AG08396 (cell line): Measurements from ENCODE around the gene KCNK7.
"Not testable (repeated sequence)": the region's sequence is repeated elsewhere in the genome, so short reads cannot be mapped to it uniquely, and the experiment has no call there.

ENCODE experiments used
- DNase-seq: peaks from one replicate; pipeline ENCODE4 v3.0.0; 2012; ENCODE audit warnings: low spot score, mixed read lengths

Gene KCNK7, protein sequence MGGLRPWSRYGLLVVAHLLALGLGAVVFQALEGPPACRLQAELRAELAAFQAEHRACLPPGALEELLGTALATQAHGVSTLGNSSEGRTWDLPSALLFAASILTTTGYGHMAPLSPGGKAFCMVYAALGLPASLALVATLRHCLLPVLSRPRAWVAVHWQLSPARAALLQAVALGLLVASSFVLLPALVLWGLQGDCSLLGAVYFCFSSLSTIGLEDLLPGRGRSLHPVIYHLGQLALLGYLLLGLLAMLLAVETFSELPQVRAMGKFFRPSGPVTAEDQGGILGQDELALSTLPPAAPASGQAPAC

GRCh38 chr11:65595543-65596281 is at the start of gene KCNK7:
Gene KCNK7, minus strand, starts transcription at chr11:65595800. Its CDS starts 28 bp downstream, at chr11:65595772.
- DNase-seq: peak; percentile 54

- DNase-seq: no peak
Observed at GRCh38 chr11:65644837-65645236, 49.2 kb upstream of the KCNK7 start.

- DNase-seq: no peak
Observed at GRCh38 chr11:65643971-65644370, 48.4 kb upstream of the KCNK7 start.

- no peak for DNase-seq
Observed at GRCh38 chr11:65642014-65642671, 46.5 kb upstream of the KCNK7 start.

GRCh38 chr11:65641297-65642013 is 45.9 kb upstream of the KCNK7 start:
- no peak for DNase-seq

DNA sequence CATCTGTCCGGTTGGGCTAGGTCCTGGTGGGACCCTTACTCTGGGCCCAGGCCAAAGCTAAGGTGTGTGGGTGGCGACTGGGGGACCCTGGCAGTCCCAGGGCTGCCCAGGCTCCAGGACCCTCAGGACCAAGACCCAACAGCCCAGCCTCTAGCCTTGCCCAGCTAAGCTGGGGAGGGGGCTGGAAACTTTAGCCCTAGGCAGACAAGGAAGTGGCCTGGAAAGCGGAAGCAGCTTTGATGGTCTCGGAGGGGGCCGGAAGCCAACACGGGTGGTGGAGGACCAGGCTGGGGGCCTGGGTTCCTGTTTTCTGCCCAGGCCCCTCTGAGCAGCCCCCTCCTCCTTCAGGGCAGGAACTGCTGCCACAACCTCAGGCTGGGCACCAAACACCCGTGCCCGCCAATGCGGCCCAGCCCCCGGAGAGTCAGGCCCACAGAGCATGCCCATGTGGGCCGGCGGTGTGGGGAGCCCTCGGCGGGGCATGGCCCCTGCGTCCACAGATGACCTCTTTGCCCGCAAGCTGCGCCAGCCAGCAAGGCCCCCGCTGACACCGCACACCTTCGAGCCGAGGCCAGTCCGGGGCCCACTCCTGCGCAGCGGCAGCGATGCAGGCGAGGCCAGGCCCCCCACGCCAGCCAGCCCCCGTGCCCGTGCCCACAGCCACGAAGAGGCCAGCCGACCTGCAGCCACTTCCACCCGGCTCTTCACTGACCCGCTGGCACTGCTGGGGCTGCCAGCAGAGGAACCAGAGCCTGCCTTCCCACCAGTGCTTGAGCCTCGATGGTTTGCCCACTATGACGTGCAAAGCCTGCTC is 45.1 kb upstream of the KCNK7 start:
- no peak for DNase-seq

- no peak for DNase-seq
Observed at GRCh38 chr11:65639623-65640482, 44.3 kb upstream of the KCNK7 start.

DNA sequence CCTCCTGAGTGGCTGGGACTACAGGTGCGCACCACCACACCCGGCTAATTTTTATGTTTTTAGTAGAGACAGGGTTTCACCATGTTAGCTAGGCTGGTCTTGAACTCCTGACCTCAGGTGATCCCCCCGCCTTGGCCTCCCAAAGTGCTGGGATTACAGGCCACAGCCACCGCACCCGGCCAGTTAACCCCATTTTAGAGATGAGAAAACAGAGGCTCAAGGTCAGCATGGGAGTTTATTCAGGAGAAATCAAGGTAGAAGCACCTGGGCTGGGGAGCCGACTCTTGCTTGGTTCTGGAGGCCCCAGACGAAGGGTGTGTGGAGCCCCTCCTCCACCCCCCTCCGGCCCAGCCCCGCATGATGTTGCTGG is 43.6 kb upstream of the KCNK7 start:
- DNase-seq: not testable (repeated sequence)

DNA sequence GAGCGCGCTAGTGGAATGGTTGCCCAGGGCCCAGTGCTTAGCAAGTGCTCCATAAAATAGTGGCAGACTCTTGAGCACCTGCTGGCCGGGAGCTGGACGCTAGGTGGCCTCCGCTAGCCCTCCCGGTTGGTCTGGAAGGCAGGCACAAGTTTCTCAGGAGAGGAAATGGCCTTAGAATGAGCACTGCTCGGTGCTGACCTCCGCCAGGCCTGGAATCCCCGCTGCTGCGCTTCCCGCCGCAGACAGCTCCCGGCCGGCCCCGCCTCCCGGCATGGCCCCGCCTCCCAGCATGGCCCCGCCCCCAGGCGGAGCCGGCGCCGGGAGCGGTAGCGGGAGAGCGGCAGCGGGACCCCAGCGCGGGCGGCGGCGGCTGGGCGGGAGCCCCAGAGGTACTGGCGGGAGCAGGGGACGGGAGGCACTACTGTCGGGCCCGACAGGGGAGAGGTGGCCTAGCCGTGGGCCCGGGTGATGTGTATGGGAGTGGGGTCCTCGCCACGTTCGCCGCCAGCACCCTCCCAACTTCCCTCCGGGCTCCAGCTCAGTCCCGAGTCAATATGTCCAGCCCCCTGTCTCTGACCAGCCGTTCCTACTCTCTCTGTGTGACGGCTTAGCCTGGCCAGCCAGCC is 42.3 kb upstream of the KCNK7 start, which contains the start of gene SIPA1:
SIPA1 (plus strand) TSS at position 308 of the 626 bp plus-strand sequence. CDS start 2,821 bp downstream, outside the sequence.
- DNase-seq: peak; percentile 93

DNA sequence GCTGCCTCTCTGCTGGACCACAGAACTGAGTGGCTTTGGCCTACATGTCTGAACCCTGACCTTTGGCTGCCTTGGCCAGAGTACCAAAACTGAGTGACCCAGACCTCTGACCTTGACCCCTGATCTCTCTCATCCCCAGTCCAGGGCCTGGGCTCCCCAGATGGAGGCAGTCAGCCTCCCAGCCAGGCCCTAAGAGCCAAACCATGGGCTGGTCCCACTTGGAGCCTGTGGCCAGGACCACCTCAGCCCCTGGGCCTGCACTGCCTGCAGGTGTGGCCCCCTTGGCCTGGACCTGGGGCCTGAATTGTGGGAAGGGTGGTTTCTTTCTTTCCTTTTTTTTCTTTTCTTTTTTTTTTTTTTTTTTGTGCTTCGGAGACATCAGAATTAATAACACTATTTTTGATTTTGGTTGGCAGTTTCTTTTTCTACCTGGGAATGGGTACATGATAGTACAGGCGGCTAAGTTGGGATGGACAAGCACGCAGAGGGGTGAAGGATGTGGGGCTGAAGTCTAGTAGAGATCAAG is 41.5 kb upstream of the KCNK7 start:
- DNase-seq: no peak

DNA sequence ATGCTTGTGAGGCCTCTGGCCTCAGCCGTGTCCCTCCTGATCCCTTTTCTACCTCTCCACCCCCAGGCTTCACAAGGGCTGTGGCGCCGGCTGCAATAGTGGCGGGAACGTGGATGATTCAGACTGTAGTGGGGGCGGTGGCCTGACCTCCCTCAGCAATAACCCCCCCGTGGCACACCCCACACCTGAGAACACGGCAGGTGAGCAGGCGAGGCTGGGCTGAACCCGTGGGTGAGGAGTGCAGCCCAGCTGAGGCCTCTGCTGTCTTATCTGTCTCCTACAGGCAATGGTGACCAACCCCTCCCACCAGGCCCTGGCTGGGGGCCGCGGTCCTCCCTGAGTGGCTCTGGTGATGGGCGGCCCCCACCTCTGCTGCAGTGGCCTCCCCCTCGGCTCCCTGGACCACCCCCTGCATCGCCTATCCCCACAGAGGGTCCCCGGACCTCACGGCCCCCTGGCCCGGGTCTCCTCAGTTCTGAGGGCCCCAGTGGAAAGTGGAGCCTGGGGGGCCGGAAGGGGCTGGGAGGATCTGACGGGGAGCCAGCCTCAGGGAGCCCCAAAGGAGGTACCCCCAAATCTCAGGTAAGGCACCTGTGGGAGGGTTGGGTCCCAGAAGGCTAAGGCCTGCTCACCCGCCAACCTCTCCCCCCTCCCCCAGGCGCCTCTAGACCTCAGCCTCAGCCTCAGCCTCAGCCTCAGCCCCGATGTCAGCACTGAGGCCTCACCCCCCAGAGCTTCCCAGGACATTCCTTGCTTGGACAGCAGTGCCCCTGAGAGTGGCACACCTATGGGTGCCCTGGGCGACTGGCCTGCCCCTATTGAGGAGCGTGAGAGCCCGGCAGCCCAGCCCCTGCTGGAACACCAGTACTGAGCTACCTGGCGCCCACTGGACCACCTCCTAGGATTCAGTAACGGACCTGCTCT is 40.8 kb upstream of the KCNK7 start:
- no peak for DNase-seq

DNA sequence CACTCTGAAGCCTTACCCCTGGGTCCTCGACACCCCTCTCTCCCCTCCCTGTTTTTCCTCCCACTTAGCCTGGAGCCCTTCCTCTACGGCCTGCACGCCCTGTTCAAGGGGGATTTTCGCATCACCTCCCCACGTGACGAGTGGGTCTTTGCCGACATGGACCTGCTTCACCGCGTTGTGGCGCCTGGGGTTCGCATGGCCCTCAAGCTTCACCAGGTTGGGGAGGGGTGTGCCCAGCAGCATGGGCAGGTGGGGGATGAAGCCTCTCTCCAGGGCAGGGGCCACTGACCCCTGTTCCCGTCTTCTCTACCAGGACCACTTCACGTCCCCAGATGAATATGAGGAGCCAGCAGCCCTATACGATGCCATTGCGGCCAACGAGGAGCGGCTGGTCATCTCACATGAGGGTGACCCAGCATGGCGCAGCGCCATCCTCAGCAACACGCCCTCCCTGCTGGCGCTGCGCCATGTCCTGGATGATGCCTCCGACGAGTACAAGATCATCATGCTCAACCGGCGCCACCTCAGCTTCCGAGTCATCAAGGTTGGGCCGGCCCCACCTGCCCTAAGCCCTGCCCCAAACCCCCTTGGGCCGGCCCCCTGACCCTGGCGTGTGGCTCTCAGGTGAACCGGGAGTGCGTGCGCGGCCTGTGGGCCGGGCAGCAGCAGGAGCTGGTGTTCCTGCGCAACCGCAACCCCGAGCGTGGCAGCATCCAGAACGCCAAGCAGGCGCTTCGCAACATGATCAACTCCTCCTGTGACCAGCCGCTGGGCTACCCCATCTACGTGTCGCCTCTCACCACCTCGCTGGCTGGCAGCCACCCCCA is 39.5 kb upstream of the KCNK7 start:
- no peak for DNase-seq

DNA sequence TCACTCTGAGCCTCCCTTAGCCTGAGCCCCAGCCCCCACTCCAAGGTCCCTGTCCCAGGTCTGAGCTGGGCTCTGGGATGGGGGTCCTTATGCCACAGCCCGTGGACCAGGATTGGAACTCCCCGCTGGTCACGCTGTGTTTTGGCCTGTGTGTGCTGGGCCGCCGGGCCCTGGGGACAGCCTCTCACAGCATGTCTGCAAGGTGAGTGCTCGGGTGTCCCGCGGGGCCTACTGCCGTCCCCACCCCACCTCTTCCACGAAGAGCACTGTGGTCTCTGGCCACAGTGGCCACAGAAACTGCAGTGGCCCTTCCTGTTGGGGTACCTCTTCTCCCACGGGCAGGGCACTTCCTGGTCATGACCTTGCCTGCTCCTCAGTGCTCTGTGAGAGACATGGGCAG is 38.8 kb upstream of the KCNK7 start:
- DNase-seq: no peak

DNA sequence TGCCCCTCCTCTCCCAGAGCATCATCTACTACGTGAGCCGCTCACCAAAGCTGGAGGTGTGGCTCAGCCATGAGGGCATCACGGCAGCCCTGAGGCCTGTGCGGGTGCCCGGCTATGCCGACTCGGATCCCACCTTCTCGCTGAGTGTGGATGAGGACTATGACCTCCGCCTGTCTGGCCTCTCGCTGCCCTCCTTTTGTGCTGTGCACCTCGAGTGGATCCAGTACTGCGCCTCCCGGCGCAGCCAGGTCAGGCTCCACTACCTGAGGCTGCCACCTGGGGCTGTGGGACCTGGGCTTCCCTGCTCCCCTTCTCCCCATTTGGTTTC is 38.5 kb upstream of the KCNK7 start:
- DNase-seq: no peak

DNA sequence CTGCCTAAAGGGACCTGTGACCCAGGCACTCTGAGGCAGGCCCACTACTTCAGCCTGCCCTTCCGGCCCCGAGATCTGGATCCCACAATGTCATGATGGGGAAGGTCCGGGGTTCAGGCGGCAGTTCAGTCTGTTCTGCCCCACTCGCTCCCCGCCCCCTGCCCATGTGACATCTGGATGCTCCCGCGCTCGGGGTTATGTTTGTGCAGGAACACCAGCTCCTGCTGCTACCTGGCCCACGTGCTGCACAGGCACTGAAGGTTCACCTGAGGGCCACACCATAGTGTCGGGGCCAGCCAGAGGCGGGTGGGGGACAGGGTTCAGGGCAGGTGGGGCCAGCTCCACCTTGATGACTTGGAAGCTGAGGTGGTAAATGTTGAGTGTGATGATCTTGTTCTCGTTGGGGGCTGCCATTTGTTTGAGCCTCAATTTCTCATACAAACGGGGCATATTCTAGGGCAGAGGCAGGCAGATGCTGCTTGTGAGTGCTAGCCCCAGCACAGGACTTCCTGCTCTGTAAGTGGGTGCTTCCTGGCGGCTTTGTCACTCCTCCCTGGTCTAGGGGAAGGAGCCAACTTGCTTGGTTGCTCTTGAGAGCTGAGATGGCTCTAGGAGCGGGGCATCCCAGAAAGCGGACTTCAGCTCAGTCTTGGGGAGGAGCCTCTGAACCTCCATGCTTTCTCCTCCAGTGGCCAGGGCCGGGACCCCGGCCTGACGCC is 37.9 kb upstream of the KCNK7 start:
- no peak for DNase-seq

- DNase-seq: no peak
Observed at GRCh38 chr11:65630215-65630614, 34.6 kb upstream of the KCNK7 start.

DNA sequence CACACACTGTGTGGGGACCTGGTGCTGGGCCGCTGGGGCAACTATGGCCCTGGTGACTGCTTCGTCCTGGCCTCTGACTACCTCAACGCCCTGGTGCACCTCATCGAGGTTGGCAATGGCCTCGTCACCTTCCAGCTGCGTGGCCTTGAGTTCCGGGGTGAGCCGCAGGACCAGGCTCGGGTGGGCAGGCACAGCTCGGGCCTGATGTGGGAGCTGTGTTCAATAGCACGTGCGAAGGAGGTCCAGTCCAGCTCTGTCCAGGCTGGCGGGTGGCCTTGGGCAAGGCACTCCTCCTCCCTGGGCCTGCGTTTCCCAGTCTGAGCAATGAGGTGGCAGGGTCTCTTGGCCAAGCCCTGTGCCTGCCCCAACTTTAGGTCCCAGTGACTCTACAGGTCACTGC is 34.0 kb upstream of the KCNK7 start:
- DNase-seq: no peak
